Astrocyte of the cerebellum (primary cell): ENCODE results near the gene CLEC3B.

Experiments used
- DNase-seq: peaks from one replicate; pipeline ENCODE4 v3.0.0-alpha.2; 2011; ENCODE audit warnings: low read depth
- H3K4me3 ChIP-seq: 2 replicates; pipeline ENCODE4 v1.5.1; 2011; ENCODE audit warnings: mild to moderate bottlenecking, low read depth, low read length, moderate library complexity
- in situ Hi-C: cut with HindIII; loops from 2 replicates; pipeline ENCODE4 v1.10.0; 2017; ENCODE audit warnings: low sequenced_read_pairs
- TF ChIP-seq, protein P1 (sequence below): IDR thresholded peaks from 2 replicates; pipeline ENCODE4 v1.5.1; 2012; ENCODE audit warnings: low read length, low read depth, moderate library complexity, mild to moderate bottlenecking; ENCODE audit errors: missing control alignments

The CLEC3B gene

DNA sequence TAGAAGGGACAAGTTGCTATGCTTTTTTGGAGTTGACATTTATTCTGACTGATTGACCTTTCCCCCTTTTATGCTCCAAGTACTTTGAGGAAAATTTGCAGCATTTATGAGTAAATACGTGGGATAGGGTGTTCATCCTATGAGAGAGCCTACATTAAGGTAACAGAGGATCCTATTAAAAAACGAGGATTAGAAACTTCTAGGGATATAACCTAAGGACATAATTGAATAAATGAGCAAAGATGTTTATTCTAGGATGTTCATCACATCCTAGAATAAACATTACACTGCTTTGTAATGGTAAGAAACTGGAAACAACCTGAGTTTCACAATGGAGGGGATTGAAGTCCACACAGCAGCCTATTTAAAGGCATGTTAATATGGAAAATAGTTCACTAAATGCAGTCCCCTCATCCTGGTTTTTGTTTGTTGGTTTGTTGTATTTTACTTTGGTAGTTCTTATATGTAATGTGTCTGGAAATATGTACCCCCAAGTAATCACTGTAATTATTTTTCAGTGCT is 23.9 kb upstream of the CLEC3B start:
- in situ Hi-C loops, result no loop called here
- H3K4me3 ChIP-seq, result no peak overlapping the region
- DNase-seq, result no peak
- TF ChIP-seq, protein P1, sequence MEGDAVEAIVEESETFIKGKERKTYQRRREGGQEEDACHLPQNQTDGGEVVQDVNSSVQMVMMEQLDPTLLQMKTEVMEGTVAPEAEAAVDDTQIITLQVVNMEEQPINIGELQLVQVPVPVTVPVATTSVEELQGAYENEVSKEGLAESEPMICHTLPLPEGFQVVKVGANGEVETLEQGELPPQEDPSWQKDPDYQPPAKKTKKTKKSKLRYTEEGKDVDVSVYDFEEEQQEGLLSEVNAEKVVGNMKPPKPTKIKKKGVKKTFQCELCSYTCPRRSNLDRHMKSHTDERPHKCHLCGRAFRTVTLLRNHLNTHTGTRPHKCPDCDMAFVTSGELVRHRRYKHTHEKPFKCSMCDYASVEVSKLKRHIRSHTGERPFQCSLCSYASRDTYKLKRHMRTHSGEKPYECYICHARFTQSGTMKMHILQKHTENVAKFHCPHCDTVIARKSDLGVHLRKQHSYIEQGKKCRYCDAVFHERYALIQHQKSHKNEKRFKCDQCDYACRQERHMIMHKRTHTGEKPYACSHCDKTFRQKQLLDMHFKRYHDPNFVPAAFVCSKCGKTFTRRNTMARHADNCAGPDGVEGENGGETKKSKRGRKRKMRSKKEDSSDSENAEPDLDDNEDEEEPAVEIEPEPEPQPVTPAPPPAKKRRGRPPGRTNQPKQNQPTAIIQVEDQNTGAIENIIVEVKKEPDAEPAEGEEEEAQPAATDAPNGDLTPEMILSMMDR, result no peak

DNA sequence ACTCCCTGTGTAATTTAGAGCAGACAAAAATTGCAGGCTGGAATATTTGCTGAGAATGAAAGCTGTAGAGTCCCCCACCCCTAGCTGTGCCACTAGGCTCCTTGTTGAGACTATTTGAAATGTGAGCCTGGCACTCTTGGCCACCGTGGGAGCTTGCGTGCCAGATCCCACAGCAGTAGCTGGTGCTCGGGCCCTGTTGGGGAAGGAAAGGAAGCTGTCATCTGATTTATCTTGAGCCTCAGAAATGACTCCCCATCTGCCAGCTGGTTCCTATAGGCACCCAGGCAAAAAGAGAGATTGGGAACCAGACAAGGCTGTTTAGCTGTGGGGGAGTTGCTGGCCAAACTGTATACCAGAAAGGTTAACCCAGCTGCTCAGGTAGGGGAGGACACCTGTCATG is 23.4 kb upstream of the CLEC3B start:
- H3K4me3 ChIP-seq, result no peak overlapping the region
- in situ Hi-C loops, result no loop called here
- no peak for DNase-seq
- TF ChIP-seq, protein P1, result no peak

GRCh38 chr3:45003406-45003805 is 22.7 kb upstream of the CLEC3B start:
- TF ChIP-seq, protein P1, result no peak
- in situ Hi-C loops, result no loop called here
- no peak for DNase-seq
- no peak overlapping the region for H3K4me3 ChIP-seq

DNA sequence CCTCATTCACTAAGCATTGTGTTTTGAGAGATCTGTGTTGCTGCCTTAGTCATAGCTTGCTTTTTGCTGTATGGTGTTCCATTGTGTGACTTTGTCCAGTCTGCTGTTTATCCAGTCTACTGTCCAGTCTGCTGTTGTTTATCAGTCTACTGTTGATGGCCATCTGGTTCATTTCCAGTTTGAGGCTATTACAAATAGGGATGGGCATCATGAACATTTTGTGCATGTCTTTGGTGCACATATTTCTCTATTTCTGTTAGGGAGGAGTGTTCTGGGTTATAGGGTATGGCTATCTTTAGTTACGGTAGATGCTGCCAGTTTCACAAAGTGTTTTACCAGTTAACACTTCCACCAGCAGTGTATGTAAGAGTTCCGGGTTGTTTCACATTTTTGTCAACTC is 22.2 kb upstream of the CLEC3B start:
- in situ Hi-C loops, result no loop called here
- TF ChIP-seq, protein P1, result no peak
- no peak overlapping the region for H3K4me3 ChIP-seq

GRCh38 chr3:45007091-45007490 is 19.0 kb upstream of the CLEC3B start:
- no peak for DNase-seq
- in situ Hi-C loops, result no loop called here
- TF ChIP-seq, protein P1, result no peak
- no peak overlapping the region for H3K4me3 ChIP-seq

More for the DNA sequence above, 22.2 kb upstream of the CLEC3B start:
- no peak for DNase-seq

GRCh38 chr3:45008117-45008516 is 18.0 kb upstream of the CLEC3B start:
- TF ChIP-seq, protein P1, result no peak
- no peak for DNase-seq
- in situ Hi-C loops, result no loop called here
- no peak overlapping the region for H3K4me3 ChIP-seq

- in situ Hi-C loops, result no loop called here
- no peak overlapping the region for H3K4me3 ChIP-seq
- TF ChIP-seq, protein P1, result no peak
- no peak for DNase-seq
Observed at GRCh38 chr3:45009868-45010267, 16.2 kb upstream of the CLEC3B start.
